GM19328 (cell line): Measurements from ENCODE around the gene HMX1.

ENCODE experiments used
- ATAC-seq: cut with Tn5 transposase; IDR thresholded peaks from one replicate; pipeline ENCODE4 v1.9.1; 2021; ENCODE audit warnings: mild to moderate bottlenecking, moderate library complexity; ENCODE audit not compliant: unreplicated experiment

Gene HMX1

DNA sequence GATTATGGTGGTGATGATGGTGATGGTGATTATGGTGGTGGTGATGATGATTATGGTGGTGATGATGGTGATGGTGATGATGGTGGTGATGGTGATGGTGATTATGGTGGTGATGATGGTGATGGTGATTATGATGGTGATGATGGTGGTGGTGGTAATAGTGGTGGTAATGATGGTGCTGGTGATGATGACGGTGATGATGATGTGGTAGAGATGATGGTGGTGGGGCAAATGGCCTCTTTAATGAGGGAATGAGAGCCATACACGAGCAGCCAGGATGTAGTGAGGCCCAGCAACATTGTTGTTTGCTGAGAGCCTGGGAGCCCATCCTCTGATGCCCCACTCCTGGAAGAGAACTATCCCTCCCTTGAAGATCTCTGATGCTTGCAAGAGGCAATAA lies 29.0 kb downstream of the HMX1 start:
- ATAC-seq: no peak

DNA sequence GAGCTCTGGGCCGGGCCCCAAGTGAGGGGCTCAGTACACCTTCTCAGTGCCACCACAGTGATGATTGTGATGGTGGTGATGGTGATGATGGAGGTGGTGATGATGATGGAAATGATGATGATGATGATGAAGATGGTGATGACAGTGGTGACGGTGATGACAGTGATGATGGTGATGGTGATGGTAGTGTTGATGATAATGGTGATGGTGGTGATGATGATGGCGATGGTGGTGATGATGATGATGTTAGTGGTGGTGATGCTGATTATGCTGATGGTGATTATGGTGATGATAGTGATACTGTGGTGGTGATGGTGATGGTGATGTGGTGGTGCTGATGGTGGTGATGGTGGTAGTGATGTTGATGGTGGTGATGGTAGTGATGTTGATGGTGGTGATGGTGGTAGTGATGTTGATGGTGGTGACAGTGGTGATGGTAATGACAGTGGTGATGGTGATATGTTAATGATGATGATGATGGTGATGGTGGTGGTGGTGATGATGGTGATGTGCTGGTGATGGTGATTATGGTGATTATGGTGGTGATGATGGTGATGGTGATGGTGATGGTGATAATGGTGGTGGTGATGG lies 29.9 kb downstream of the HMX1 start:
- ATAC-seq: no peak

DNA sequence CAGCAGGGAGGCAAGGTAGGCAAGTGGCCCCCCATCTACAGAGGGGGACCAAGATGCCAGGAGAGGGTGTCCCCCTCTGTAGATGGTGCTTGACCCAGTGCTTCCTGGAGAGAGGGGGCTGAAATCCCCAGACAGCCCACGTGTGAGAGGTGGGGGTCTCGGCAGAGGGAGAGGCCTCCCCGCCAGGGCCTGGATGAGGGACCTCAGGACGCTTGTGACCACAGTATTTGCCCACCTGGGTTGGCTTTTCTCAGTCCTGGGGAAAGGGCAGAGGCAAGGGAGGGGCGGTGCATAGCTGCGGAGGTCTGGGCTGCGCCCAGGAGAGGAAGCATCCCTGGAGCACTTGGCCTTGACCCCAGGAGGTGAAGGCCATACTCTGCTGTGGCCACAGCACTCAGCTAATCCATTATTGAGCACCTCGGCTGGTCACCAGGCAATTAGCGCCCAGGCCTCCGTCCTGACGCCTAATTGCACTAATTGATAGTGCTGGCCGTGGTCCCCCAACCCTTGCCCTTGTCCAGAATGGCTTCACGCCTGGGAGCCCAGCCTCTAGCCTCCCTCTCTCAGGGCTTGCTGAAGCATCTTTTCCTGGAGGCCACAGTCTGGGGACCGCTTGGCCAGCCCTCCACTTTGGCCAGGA lies 30.7 kb downstream of the HMX1 start:
- ATAC-seq: no peak

DNA sequence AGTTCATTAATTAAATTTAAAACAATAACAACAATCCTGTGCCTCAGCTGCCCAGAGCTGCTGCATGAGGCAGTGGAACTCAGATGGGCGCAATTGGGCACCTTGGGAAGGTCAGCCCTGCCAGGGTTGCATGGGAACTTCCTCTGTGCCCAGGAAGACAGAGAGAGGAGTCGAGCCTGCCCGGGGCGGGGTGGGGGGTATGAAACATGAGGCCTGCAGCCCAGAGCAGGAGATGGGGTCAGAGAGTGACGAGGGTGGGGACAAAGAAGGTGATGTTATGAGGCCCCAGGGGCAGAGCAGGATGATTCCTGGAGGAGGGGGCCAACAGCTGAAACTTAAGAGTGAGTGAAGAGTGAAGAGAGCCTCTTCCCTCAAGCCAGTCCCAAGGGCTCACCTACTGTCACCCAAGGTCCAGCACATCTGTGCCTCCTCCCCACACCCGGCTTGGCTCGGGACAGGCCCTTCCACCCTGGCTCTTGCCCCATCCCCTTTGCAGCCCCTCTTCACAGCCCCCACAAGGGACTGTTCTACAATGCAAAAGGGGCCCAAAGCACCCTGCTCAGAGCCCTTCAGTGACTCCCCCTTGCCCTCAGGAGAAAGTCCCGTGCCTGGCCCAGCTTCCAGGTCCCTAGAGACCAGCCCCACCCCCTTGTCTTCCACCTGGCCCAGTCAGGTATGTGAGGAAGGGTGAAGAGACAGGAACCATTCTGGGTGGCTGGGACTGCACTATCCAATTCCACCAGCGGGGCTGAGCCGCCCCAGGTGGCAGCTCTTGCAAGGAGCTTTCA lies 31.4 kb downstream of the HMX1 start:
- ATAC-seq: no peak

DNA sequence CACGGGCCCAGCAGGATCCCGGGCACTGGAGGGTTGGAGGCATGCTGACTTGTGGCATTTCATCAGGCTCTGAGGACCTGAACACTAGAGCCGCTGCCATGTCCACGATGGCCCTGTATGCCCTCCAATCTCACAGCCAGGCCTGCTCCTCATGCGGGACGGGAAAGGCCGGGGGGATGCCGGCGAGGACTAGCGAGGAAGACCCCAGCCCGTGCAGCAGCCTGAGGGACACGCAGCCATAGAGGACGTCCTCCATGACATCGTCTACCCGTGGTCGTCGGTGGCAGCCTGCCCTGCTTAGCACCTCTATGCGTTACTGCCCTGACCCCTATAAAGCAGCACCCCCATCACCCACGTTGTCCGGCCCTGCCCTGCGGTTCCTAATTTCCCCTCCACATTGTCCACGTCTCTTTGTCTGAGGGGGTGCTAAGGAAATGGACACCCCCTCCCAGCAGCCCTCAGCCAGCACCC lies 32.6 kb downstream of the HMX1 start:
- ATAC-seq: no peak

DNA sequence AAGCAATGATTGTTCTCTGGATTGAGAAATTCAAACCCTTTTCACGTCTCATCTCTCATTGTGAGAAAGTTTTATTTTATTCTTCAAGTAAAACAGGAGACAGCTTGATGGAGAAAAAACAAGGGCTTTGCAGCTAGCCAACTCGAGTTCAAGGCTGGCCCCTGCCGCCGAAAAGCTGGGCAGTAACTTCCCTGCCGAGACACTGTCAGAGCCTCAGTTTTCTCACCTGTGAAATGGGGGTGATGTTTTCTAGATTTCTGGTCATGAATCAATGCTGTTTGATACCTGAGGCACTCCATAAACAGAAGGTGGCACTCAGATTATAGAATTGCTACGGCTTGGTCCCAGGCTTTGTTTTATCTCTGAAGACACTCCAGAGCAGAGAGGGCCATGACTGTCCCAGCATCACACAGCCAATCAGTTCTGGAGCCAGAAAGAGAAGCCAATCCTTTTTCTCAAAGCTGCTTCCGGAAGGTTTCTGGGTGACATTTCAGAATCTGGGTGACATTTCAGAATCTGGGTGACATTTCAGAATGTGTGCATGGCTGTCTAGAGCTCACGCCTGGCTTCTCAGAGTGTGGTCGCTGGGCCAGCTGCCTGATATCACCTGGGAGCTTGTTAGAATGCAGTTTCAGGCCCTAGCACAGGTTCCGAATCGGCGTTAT lies 33.2 kb downstream of the HMX1 start:
- ATAC-seq: no peak

DNA sequence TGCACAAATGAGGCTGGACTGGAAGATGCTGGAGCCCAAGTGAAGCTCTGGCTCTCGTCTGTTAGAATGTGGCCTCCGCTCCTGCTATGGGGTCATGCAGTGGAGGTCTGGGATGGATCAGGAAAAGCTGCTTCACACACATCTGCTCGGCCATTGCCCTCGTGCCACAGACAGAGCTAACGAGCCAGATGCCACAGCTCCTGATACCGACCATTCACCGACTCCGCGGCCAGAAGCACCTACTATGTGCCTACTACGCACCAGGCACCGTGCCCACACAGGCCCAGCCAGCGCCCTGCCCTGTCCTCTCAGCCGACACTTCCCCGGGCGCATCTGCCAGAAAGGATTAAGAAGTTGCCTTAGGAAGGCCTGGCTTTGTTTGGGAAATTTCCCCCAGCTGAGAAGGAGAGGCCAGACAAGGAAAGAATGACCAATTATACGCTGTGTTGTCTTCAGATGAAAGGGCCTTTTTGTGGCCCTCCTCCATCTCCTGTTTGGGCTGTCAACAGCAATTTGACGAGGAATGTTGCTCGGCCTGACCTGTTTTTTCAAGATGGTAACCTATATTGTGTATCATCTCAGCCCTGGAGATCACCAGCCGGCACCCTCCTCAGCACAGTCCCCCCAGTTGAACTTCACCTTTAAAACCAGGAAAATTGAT lies 34.3 kb downstream of the HMX1 start:
- no peak for ATAC-seq

DNA sequence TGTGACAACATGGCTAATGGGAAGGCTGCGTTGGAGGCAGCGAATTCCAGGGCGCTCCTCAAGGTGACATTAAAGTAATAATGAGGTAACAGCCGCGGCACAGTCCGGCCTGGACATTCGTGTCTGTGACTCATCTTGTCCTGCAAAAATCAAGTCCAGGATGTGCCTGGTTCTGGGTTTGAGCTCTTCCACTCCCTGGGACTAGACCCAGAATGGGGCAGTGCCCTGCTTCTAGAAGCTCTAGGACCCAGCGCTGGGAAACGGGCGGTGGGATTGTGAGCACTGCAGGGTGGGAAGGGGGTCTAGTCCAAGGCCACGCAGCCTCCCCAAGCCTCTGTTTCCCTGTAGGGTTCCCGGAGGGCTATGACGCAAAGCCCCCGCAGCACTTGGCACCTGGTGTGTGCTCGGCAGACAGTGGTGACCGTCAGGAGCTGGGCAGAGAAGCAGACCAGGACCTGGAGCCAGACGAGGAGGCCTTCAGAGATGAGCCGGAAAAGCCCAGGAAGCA lies 34.9 kb downstream of the HMX1 start:
- ATAC-seq: no peak

DNA sequence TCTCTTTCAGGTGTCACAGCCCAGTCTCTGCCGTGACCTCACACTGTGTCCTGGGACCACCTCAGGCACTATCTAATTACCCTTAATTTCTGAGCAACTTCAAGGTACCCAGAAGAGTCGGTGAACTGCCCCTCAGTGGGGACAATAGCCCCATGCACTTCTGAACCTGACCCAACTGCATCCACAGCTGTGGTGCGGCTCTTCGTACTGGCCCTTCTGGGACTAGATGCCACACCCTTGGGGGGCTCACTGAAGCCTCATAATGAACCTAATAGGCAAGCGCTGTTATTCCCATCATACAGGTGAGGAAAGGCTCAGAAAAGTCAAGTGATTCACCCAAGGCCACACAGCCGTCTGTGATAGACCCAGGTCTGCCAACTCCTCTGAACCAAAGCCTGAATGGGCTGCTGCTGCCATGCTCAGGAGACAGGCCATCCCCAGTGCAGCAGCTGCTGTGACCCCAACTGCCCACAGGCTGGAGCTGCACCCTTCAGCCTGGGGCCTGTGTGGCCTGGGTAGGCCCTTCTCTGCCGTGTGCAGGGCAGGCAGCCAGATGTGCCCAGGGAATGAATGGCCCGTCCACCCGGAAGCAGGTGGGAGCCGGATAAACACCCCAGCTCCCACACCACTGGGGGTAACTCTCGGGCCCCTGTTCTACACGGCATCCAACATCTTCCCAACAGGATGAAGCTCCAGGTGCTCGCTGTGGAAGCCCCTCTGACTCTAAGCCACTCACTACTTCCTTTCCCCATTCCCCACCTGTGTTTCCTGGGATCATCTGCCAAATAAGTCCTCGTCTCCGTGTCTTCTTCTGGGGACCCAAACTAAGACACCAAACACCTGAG lies 35.9 kb downstream of the HMX1 start:
- no peak for ATAC-seq

DNA sequence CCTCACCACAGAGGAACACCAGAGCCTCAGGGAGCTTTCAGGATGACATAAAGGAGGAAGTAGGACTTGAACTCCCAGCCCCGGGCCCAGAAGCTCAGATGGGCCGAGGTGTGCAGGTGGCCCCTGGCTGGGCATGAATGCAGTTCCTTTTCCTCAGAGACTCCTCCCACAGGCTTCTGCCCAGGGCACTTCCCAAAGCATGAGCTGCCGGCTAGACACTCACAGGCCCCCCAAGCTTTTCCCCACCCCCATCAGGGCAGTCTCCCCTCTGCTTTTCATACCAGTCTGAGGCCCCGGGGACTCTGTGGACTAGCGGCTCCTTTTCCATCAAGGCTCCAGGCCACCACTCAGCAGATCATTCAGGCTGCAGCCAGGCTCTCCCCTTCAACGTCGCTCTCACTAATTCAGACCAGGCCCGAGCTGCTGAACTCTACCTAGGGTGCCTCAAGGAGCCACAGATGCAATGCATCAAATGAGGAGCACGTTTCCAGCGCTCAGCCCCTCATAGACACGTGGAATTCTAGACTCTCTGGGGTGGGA lies 36.9 kb downstream of the HMX1 start:
- no peak for ATAC-seq

DNA sequence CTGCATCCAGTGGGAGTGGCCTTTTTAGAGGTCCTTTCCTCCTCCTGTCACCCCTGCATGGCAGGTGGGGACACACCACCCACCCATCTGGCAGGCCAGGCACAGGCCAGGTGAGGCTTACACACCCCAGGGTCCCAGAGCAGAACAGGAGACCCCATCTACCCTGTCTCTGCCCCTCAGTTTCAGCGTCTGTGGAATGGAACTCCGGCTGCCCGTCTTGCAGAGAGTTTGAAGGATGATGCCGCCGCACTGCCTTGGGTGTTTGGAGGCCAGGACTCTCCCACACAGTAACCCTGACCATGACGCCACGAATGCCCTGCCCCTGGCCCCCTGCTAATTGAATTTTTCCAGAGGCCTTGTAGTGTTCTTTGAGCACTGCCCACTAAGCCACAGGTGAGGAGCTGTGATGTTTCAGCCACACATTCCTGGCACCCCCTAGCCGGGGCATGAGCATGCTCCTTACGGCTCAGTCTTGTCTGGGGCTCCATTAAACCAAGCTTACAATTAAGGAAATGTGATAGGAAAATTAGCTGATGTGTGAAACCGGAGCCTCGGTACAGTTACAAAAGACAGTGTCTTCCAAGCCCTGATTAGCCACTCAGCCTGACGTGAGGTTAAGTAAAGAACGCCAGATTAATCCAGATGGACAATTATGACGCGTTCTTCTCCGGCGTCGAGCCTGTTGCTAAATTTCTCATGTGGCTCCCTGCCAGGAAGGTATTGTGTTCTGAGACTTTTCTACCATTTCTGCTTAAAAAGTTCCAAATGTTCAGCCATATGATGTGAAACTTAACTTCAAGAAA lies 39.3 kb downstream of the HMX1 start:
- no peak for ATAC-seq

DNA sequence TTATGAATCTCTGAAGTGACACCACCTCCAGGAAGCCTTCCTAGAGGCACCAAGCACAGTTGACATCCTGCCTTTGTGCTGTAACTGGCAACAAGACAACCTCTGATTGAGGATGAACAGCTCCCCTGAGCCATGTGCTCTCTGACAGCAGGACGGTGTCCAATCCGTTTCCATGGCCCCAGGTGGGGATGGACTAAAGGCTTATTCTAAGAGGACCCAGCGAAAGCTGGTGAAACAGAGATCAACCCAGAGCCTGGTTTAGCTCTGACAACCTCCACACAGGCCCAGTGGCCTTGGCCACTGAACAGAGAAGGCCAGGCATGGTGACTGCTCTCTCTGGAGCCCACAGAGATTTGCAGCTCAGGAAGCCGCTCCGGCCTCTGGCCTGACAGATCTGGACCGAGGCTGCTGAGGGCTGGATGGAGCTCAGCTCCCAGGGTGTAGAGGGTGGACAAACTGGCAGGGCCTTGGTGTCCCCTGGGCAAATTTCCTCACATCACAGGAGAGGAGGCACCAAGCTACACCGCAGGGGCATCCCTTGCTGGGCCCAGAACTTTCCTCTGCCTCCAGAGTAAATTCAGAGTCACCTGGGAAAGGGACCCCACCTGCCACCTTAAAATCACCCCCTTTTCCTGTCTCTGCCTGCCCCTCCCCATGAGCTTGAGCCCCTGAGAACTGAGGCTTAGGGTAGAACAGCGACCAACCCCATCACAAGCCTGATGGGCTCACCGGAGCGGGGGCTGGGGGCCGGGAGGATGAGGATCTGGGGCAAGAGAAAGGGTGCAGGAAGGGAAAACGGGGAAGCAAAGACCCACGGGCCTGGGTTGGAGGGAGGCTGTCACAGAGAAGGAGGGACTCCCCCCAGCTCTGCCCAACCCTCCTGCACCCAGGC lies 40.2 kb downstream of the HMX1 start:
- ATAC-seq: no peak

DNA sequence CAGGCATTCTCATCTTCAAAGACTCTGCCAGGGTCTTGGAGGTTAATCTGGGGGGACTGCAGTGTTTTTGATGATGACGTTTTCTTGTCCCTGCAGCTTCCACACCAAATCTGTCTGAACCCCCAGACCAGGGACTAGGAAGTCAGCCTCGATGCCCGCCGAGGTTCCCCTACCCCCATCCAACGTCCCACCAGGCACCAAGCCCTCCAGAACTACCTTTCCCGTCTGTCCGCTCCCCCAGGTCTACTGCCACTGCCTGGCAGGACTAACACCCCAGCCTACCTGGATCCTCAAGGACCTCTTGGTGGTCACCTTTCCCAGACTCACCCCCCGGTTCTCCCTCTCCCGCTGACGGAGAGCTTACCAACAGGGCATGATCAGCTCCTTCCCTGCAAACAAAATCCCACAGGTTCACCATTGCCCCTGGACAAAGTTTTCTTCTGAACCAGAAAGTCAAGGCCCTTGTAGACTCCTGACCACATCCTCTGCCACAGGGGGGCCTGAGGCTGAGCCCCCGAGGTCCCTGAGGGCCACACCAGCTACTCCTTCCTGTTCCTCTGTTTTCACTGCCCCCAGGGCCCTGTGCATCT lies 40.9 kb downstream of the HMX1 start:
- ATAC-seq: no peak

DNA sequence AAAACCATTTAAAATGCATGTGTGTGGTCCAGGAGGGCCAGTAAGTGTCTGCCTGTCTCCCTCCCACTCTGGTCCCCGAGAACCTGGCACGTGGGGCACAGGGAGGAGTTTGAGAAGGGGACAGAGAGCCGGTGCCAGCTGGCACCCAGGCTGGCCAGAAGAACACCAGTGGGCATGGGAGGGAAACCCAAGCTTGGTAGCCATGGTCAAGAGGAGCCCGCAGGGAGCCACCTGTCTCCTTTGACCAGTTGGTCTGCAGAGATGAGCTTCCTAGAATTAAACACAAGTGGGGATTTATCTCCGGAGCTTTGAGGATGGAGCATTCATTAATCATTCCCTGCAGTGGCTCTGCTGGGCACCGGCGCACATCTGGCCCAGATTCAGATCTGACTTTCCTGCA lies 41.6 kb downstream of the HMX1 start:
- no peak for ATAC-seq

DNA sequence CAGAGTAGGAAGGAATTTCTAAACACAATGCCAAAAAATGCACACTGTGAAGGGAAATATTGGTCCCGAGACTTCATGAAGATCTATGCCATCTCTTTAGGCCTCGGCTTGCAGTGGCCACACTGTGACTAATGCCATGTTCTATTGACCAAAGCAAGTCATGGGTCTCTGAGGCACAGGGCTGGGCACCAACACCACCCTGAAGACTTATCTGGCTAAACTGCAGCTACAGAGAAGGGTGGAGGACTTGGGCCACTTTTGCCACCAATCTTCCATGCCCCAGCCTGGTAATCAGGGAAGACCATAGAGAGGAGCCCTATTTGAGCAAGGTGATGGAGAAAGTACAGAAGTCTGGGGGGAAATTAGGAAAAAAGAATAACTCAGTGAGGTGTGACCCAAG lies 42.1 kb downstream of the HMX1 start:
- no peak for ATAC-seq

DNA sequence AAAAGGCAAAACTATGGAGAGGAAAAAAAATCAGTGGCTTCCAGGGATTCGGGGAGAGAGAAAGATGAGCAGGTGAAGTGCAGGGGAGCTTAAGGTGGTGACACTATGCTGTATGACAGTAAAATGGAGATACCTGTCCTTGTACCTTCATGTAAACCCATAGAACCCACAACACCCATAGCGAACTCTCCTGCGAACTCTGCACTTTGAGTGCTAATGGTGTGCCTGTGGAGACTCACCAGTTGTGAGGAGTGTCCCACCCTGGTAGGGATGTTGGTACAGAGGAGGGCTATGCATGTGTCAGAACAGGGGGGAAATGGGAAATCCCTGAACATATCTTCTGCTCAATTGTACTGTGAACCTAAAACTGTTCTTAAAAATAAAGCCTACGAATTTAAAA lies 42.8 kb downstream of the HMX1 start:
- no peak for ATAC-seq

DNA sequence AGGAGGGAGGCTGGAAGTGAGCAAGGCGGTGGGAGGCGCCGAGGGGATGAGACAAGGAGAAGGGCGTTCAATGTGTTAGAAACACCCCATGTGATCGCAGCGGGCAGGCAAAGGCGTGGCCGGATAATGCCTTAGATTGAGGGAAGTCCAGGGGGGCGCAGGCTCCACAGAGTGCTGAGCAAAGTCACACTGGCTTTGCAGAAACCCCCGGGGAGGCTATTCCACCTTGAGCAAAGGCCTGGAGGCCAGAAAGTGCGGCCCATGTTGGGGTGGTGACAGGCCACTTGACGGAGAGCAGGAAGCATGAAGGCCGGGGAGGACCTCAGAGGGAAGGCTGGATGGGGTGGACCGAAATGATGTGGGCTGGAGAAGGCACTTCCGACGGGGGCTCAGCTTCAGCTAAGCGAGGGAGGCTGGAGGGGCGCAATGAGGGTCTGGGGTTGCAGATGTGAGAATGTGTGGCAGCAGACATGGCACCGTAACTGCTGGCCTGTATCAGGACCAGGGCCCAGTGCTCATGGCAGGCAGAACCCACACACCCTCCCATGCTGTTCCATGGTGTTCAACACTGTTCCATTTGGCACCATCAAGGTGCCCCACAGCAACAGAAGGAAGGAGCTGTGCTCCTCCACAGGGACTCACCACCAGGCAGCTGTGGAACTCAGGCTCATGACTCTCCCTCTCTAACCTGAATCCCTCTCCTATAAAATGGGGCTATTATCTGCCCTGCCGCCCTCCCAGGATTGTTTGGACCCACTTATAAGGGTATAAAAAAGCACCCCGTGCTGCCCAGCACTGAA lies 50.3 kb downstream of the HMX1 start:
- no peak for ATAC-seq
